ENCODE data around the gene MAFB.

Gene MAFB

GRCh38 chr20:40655451-40655850, 33.6 kb downstream of the MAFB start:
- DNase-seq (ENCODE audit: low spot score), result no peak

DNA sequence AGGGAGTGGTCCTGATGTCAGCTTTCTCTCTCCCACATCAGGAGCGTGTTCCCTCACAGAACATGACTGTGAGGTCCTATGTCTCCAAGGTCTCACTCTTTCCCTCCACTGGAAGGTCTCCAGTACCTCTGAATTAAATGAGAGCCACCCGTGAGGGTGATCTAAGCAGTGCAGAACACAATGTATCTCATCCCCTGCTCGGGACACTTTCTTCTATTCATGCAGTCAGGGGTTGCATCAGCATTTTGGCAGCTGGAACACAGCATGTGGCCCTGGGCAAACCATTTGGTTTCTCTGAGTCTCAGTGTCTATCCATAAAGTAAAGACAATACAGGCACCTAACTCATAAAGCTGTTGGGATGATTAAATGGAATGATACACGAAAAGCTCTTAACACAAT, 34.2 kb downstream of the MAFB start:
- DNase-seq (ENCODE audit: low spot score), result no peak

GRCh38 chr20:40652441-40652987, 36.5 kb downstream of the MAFB start:
- DNase-seq (ENCODE audit: low spot score), result no peak

- no peak for DNase-seq (ENCODE audit: low spot score)
These were observed 37.9 kb downstream of the MAFB start for GRCh38 chr20:40651151-40651550.

DNA sequence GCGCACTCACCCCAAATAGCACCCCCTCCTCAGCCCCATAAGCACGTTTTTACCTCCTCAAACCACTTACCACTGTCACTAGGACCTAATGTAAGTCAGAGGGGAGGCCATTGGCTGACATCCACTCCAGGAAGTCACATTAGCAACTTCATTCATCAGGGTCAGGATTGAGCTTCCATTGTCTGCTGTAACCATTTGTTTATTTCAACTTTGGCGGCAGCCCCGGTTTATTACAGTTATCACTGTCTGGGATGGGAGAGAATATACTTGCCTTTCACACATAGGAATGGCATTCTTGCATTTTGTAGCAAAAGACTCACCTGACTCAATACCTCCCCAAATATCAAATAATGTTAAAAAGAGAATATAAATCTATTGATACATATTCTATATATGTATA, 38.3 kb downstream of the MAFB start:
- no peak for DNase-seq (ENCODE audit: low spot score)

GRCh38 chr20:40648210-40649072, 40.6 kb downstream of the MAFB start:
- no peak for DNase-seq (ENCODE audit: low spot score)

- DNase-seq (ENCODE audit: low spot score), result no peak
These were observed 42.2 kb downstream of the MAFB start for GRCh38 chr20:40646813-40647212.

DNA sequence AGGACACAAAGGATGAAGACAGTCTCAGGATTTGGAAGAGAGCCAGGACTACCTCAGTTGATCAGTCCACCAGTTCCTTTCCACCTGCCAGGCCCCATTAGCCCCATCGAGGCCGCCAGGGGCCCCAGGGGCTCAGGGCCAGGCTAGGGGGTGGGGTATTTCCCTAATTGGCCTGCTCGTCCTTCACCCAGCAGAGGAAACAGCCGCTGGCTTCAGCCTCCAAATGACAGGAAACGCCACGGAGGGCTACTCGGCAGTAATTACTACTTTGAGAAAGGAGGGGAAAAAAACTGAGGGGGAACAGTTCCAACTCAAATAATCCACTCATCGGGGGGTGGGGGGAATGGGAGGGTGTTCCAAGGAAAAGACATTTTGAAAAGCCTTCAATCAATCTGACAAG, 42.7 kb downstream of the MAFB start:
- DNase-seq (ENCODE audit: low spot score), result no peak

GRCh38 chr20:40644863-40645262, 44.2 kb downstream of the MAFB start:
- DNase-seq (ENCODE audit: low spot score), result no peak

- DNase-seq (ENCODE audit: low spot score), result no peak
These were observed 45.1 kb downstream of the MAFB start for GRCh38 chr20:40643891-40644290.

GRCh38 chr20:40641809-40642208, 47.2 kb downstream of the MAFB start:
- DNase-seq (ENCODE audit: low spot score), result no peak

DNA sequence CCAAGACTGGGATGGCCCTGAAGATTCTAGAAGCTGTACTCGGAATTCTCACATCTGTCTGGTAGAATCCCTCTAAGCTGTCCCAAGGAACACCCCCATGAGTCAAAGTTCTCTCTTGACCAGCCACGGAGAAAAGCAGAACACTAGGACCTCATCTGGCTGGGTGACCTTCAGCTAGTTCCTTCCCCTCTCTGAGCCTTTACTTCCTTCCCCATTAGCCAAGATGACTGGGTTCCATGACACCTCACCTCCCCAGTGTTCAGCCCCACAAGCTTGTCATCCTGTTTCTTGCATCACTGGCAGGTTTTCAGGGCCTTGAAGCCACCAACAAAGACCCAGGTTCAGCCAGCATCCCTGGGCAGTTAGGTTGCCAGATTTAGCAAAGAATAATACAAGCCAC, 47.8 kb downstream of the MAFB start:
- no peak for DNase-seq (ENCODE audit: low spot score)

- DNase-seq (ENCODE audit: low spot score), result no peak
These were observed 48.4 kb downstream of the MAFB start for GRCh38 chr20:40640667-40641066.

- no peak for DNase-seq (ENCODE audit: low spot score)
These were observed 49.2 kb downstream of the MAFB start for GRCh38 chr20:40639676-40640355.

DNA sequence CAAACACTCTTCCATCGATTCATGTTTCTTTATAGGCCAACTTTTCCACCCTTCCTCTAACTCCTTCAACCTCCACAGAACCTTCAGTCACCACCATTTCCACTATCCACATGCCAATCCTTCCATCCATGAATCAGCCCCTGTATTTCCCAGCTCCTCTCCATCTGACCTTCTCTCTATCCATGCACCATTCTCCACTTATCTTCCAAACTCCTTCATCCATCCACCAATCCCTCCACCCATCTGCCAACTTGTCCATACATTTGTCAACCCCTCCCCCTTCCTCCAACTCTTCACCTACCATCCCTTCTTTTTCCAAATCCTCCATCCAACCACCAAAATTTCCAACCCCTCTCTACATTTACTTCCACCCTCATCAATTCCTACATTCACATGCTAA, 49.9 kb downstream of the MAFB start:
- DNase-seq (ENCODE audit: low spot score), result no peak

GRCh38 chr20:40638414-40638813, 50.6 kb downstream of the MAFB start:
- no peak for DNase-seq (ENCODE audit: low spot score)

DNA sequence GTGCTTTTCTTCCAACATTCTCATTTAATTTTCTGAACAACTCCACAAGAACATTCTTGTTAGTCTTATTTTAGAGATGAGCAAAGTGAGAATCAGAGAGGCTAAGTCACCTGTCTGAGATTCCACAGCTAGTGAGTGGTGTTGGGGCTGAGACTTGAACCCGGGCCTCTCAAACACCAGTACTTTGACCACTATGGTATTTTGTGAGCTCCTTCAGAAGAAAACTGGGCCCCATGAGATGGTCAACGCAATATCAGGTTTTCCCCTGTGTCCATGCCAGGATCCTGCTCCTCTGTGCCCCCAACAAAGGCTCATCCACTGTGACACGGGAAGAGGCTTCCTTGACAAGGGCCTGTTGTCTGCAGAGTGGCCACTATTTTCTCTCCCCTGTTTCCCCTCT, 51.9 kb downstream of the MAFB start:
- DNase-seq (ENCODE audit: low spot score), result no peak

- DNase-seq (ENCODE audit: low spot score), result no peak
These were observed 52.5 kb downstream of the MAFB start for GRCh38 chr20:40636486-40636885.

- DNase-seq (ENCODE audit: low spot score), result no peak
These were observed 53.1 kb downstream of the MAFB start for GRCh38 chr20:40635971-40636370.
